H9 (cell line): Measurements from ENCODE around the gene ZNF780A. TPM values are rescaled to one million over a fixed set of nuclear protein-coding genes. Genes with fewer than 3 reads are reported as not detected.
A peak's percentile ranks its signal among the peaks of the same experiment; 100 is the strongest.

Experiments used
- DNase-seq: peaks from one replicate; pipeline ENCODE4 v3.0.0-alpha.2; 2017
- H2AFZ ChIP-seq: one replicate; pipeline ENCODE4 v1.6.1; 2013; ENCODE audit warnings: mild to moderate bottlenecking, low read length, control low read depth, moderate library complexity
- H2AK5ac ChIP-seq: 2 replicates; pipeline ENCODE4 v1.6.1; 2013; ENCODE audit warnings: low read length, control low read depth, mixed read lengths; ENCODE audit not compliant: insufficient read length
- H2BK120ac ChIP-seq: one replicate; pipeline ENCODE4 v1.6.1; 2013; ENCODE audit warnings: low read depth, mild to moderate bottlenecking, low read length, control low read depth, inconsistent platforms; ENCODE audit not compliant: poor library complexity, severe bottlenecking
- H2BK12ac ChIP-seq: 2 replicates; pipeline ENCODE4 v1.6.1; 2013; ENCODE audit warnings: low read length, control low read depth, mixed read lengths, low read depth; ENCODE audit not compliant: insufficient read length
- H2BK15ac ChIP-seq: 2 replicates; pipeline ENCODE4 v1.6.1; 2013; ENCODE audit warnings: low read depth, low read length, control low read depth
- H2BK20ac ChIP-seq: one replicate; pipeline ENCODE4 v1.6.1; 2013; ENCODE audit warnings: low read depth, mild to moderate bottlenecking, low read length, control low read depth, inconsistent platforms; ENCODE audit not compliant: poor library complexity, severe bottlenecking
- H2BK5ac ChIP-seq: 2 replicates; pipeline ENCODE4 v1.6.1; 2013; ENCODE audit warnings: low read length, control low read depth, mixed read lengths; ENCODE audit not compliant: insufficient read length
- H3K14ac ChIP-seq: 2 replicates; pipeline ENCODE4 v1.6.1; 2013; ENCODE audit warnings: low read length, control low read depth; ENCODE audit not compliant: insufficient read depth
- H3K18ac ChIP-seq: 2 replicates; pipeline ENCODE4 v1.6.1; 2013; ENCODE audit warnings: low read depth, mild to moderate bottlenecking, mixed read lengths, low read length, control low read depth; ENCODE audit not compliant: insufficient read length
- H3K23ac ChIP-seq: 2 replicates; pipeline ENCODE4 v1.6.1; 2013; ENCODE audit warnings: low read length, control low read depth, mixed read lengths, low read depth; ENCODE audit not compliant: insufficient read length
- H3K23me2 ChIP-seq: 2 replicates; pipeline ENCODE4 v1.6.1; 2013; ENCODE audit warnings: low read depth, mild to moderate bottlenecking, mixed read lengths, low read length, control low read depth; ENCODE audit not compliant: insufficient read length, poor library complexity, severe bottlenecking
- H3K27ac ChIP-seq: 2 replicates; pipeline ENCODE4 v1.5.1; 2013; ENCODE audit warnings: low read length, control low read depth, mixed read lengths, low read depth; ENCODE audit not compliant: insufficient read length
- H3K27me3 ChIP-seq: 2 replicates; pipeline ENCODE4 v1.6.1; 2013; ENCODE audit warnings: low read length, control low read depth, inconsistent platforms; ENCODE audit not compliant: insufficient read depth
- H3K4ac ChIP-seq: 2 replicates; pipeline ENCODE4 v1.6.1; 2013; ENCODE audit warnings: low read depth, mild to moderate bottlenecking, control low read depth, inconsistent platforms, low read length, moderate library complexity
- H3K4me1 ChIP-seq: 2 replicates; pipeline ENCODE4 v1.6.1; 2013; ENCODE audit warnings: low read length, control low read depth, inconsistent platforms; ENCODE audit not compliant: insufficient read depth
- H3K4me2 ChIP-seq: 2 replicates; pipeline ENCODE4 v1.6.1; 2013; ENCODE audit warnings: low read length, control low read depth, mixed read lengths; ENCODE audit not compliant: insufficient read length, insufficient read depth
- H3K56ac ChIP-seq: 2 replicates; pipeline ENCODE4 v1.6.1; 2013; ENCODE audit warnings: low read depth, mild to moderate bottlenecking, mixed read lengths, low read length, control low read depth; ENCODE audit not compliant: insufficient read length
- H3K79me1 ChIP-seq: 2 replicates; pipeline ENCODE4 v1.6.1; 2013; ENCODE audit warnings: low read depth, mild to moderate bottlenecking, moderate library complexity, low read length, control low read depth, inconsistent platforms; ENCODE audit not compliant: insufficient read depth, poor library complexity, severe bottlenecking
- H3K79me2 ChIP-seq: 2 replicates; pipeline ENCODE4 v1.6.1; 2013; ENCODE audit warnings: low read length, control low read depth, inconsistent platforms; ENCODE audit not compliant: insufficient read depth
- H3K9ac ChIP-seq: 2 replicates; pipeline ENCODE4 v1.6.1; 2013; ENCODE audit warnings: low read length, control low read depth, mixed read lengths; ENCODE audit not compliant: insufficient read length; ENCODE audit errors: extremely low read depth
- H3K9me3 ChIP-seq: one replicate; pipeline ENCODE4 v1.6.1; 2013; ENCODE audit warnings: low read depth, low read length, inconsistent platforms; ENCODE audit not compliant: control insufficient read depth
- H3T11ph ChIP-seq: one replicate; pipeline ENCODE4 v1.6.1; 2013; ENCODE audit warnings: mild to moderate bottlenecking, low read length, control low read depth, inconsistent platforms
- H4K20me1 ChIP-seq: one replicate; pipeline ENCODE4 v1.6.1; 2013; ENCODE audit not compliant: control insufficient read depth, insufficient read length, insufficient read depth
- H4K5ac ChIP-seq: 2 replicates; pipeline ENCODE4 v1.6.1; 2013; ENCODE audit warnings: low read depth, mild to moderate bottlenecking, mixed read lengths, low read length, control low read depth; ENCODE audit not compliant: insufficient read length
- H4K8ac ChIP-seq: replicated peaks from 2 replicates; pipeline ENCODE4 v1.6.1; 2013; ENCODE audit warnings: low read length, control low read depth, mixed read lengths, low read depth; ENCODE audit not compliant: insufficient read length
- H4K91ac ChIP-seq: 2 replicates; pipeline ENCODE4 v1.6.1; 2013; ENCODE audit warnings: low read depth, mild to moderate bottlenecking, moderate library complexity, mixed read lengths, low read length, control low read depth; ENCODE audit not compliant: insufficient read length
- H3K27ac Mint-ChIP-seq, 3 experiments: 2 replicates in 2 of 3; 3 replicates in 1 of 3; pipeline ENCODE4 v1.8.0; 2020 to 2021; ENCODE audit warnings: mixed read lengths in 3 of 3, mild to moderate bottlenecking in 1 of 3, moderate library complexity in 1 of 3
- H3K27me3 Mint-ChIP-seq: 2 replicates; pipeline ENCODE4 v1.8.0; 2021; ENCODE audit warnings: low read depth, mild to moderate bottlenecking, moderate library complexity, mixed read lengths
- H3K36me3 Mint-ChIP-seq, 3 experiments: 2 replicates in 2 of 3; 3 replicates in 1 of 3; pipeline ENCODE4 v1.8.0; 2020 to 2021; ENCODE audit warnings: low read depth in 3 of 3, mixed read lengths in 3 of 3; ENCODE audit not compliant: insufficient read depth in 1 of 3
- H3K4me1 Mint-ChIP-seq, 2 experiments: 2 replicates each; pipeline ENCODE4 v1.8.0; 2020; ENCODE audit warnings: mixed read lengths in 2 of 2
- H3K4me3 Mint-ChIP-seq, 2 experiments: 2 replicates in 1 of 2; 3 replicates in 1 of 2; pipeline ENCODE4 v1.8.0; 2020 to 2021; ENCODE audit warnings: mild to moderate bottlenecking in 2 of 2, mixed read lengths in 2 of 2, moderate library complexity in 1 of 2
- H3K9me3 Mint-ChIP-seq, 2 experiments: 2 replicates in 1 of 2; 3 replicates in 1 of 2; pipeline ENCODE4 v1.8.0; 2020; ENCODE audit warnings: mild to moderate bottlenecking in 2 of 2, mixed read lengths in 2 of 2, moderate library complexity in 1 of 2
- WGBS: extraction: QIAGEN DNeasy Blood & Tissue Kit; methylation state at CpG from one replicate; pipeline ENCODE4 v1.1.7; 2013; ENCODE audit warnings: missing lambda C conversion rate, low lambda C conversion rate, mixed read lengths; ENCODE audit not compliant: insufficient read length; ENCODE audit errors: extremely low coverage; 5-methylcytosine and 5-hydroxymethylcytosine counted together
- total RNA-seq: library from RNA; stranded (reverse); gene quantifications from 2 replicates; pipeline ENCODE4 v1.2.1, GENCODE V29; 2021
- TF ChIP-seq, protein P1 (sequence below): fragments of 200-600 bp; sonication (generic); conservative IDR thresholded peaks from 3 replicates; pipeline ENCODE4 v1.8.0; 2021; ENCODE audit warnings: antibody characterized with exemption, mild to moderate bottlenecking

The ZNF780A gene
- total RNA-seq, 1 experiment from 2014 or later = 16.7 TPM

DNA sequence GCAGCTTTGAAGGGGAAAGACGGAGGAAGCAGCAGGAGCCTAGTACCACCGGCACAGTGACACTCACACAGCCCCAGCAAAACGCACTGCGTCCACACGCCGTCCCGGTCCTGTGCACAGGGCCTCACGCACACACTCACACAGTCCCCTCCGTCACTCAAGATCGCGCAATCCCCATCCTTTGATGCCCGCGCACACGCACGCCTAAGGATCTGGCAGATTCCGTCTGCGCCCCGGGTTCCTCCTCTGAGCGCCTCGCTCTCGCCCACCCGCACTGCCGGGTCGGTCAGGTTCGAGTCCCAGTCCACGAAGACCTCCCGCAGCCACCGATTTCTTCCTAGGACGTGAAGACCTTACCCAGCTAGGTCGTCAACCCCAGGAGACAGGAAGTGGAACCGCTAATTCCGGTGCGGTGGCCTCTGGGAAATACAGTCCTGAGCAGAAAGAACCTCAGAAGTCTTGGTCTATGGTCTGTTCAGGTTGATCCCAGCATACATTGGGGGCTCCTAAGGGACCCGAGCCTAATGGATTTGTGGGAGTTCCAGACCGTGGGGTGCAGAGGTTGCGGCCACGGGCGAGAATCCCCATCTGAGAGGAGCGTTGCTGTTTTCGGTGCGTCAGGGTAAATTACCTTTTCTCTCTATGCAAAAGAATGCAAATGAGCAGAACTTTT, 34.8 kb downstream of the ZNF780A start, which contains the start of gene ZNF780B:
TSS of gene ZNF780B (minus strand) at position 400 of the 673 bp plus-strand sequence. CDS start 5,899 bp downstream, outside the sequence.
- Histone ChIP-seq H3K18ac (peak within 1 kb of the TSS; percentile 13), H2AFZ (peak within 1 kb of the TSS; percentile 86), H3K4me2 (peak within 1 kb of the TSS; percentile 97), H4K91ac (no peak within 1 kb of the TSS), H3K4me1 (no peaks in the 10 kb centered on the region), H2BK5ac (no peak within 1 kb of the TSS), H3T11ph (no peak within 1 kb of the TSS), H3K14ac (peak within 1 kb of the TSS; percentile 38; the same call in 1 of the 2 replicates), H3K27ac (no peak within 1 kb of the TSS), H2AK5ac (no peak within 1 kb of the TSS), H2BK120ac (no peak within 1 kb of the TSS), H2BK12ac (no peak within 1 kb of the TSS), H3K56ac (no peak within 1 kb of the TSS), H3K79me1 (peaks cover 4% of the 10 kb centered on the region), H3K23ac (no peak within 1 kb of the TSS), H3K79me2 (peaks cover 7% of the 10 kb centered on the region), H4K5ac (peak within 1 kb of the TSS; percentile 78), H3K23me2 (peaks cover 8% of the 10 kb centered on the region), H3K4ac (no peak within 1 kb of the TSS), H3K9me3 (no peaks in the 10 kb centered on the region), H3K9ac (peak within 1 kb of the TSS; percentile 87), H4K20me1 (no peaks in the 10 kb centered on the region), H2BK15ac (no peak within 1 kb of the TSS; the same call in 1 of the 2 replicates), H2BK20ac (no peak within 1 kb of the TSS), H3K27me3 (no peaks in the 10 kb centered on the region), H4K8ac (peak within 1 kb of the TSS; percentile 36)
- Mint-ChIP-seq H3K36me3 (peaks cover 5 to 16% (median 6%) of the 10 kb centered on the region in 3 experiments; a peak in 6 of 7 replicates), H3K27ac (peak within 1 kb of the TSS; percentile 40 to 95 (median 94); a peak in 6 of 7 replicates), H3K27me3 (peaks cover 8% of the 10 kb centered on the region; the same call in 1 of the 2 replicates), H3K4me1 (peaks cover 12 to 17% of the 10 kb centered on the region in 2 experiments), H3K9me3 (peaks cover 25 to 30% of the 10 kb centered on the region in 2 experiments), H3K4me3 (peak within 1 kb of the TSS; percentile 96 to 99)
- WGBS = no CpG with 5 or more reads among the region's 41 CpGs
- TF ChIP-seq, protein P1, sequence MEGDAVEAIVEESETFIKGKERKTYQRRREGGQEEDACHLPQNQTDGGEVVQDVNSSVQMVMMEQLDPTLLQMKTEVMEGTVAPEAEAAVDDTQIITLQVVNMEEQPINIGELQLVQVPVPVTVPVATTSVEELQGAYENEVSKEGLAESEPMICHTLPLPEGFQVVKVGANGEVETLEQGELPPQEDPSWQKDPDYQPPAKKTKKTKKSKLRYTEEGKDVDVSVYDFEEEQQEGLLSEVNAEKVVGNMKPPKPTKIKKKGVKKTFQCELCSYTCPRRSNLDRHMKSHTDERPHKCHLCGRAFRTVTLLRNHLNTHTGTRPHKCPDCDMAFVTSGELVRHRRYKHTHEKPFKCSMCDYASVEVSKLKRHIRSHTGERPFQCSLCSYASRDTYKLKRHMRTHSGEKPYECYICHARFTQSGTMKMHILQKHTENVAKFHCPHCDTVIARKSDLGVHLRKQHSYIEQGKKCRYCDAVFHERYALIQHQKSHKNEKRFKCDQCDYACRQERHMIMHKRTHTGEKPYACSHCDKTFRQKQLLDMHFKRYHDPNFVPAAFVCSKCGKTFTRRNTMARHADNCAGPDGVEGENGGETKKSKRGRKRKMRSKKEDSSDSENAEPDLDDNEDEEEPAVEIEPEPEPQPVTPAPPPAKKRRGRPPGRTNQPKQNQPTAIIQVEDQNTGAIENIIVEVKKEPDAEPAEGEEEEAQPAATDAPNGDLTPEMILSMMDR = no peak
- DNase-seq = peak; percentile 70
